Prostate gland (tissue), 2 donors: ENCODE measurements around the gene CHST1.

ENCODE experiments used
- CTCF ChIP-seq, 4 experiments: fragments of 200-600 bp in 2 of 4; fragments of 450-650 bp in 2 of 4; sonication (generic) in 2 of 4; IDR thresholded peaks; 1 replicate in 3 of 4; 2 replicates in 1 of 4; pipeline ENCODE4 v1.5.1; 2016 to 2019; ENCODE audit warnings: antibody characterized with exemption in 4 of 4, mild to moderate bottlenecking in 2 of 4, moderate library complexity in 2 of 4
- POLR2A ChIP-seq: fragments of 450-650 bp; IDR thresholded peaks from one replicate; pipeline ENCODE4 v1.6.1; 2016; ENCODE audit warnings: antibody characterized with exemption, mild to moderate bottlenecking
- POLR2AphosphoS5 ChIP-seq: sonication (generic); formaldehyde crosslinking; IDR thresholded peaks from one replicate; pipeline ENCODE4 v1.6.1; 2017; ENCODE audit warnings: antibody characterized with exemption

- no peak for TF ChIP-seq CTCF (IDR thresholded peaks at IDR 0.05)
- no peak for TF ChIP-seq POLR2A
- no peak for TF ChIP-seq POLR2AphosphoS5
Measured at GRCh38 chr11:45646275-45646927, 19.0 kb downstream of the CHST1 start.
